NCI-H2171 (cell line): ENCODE measurements around the gene SOD2.
A peak's percentile ranks its signal among the peaks of the same experiment; 100 is the strongest.
"Not testable (repeated sequence)": the region's sequence is repeated elsewhere in the genome, so short reads cannot be mapped to it uniquely, and the experiment has no call there.

Experiments used
- DNase-seq: peaks from one replicate; lab custom pipeline; 2025; lab: John Stamatoyannopoulos, UW

SOD2 gene

GRCh38 chr6:159693128-159693893 is at the start of gene SOD2:
SOD2 (minus strand) TSS chr6:159693241; CDS start chr6:159693167, 74 bp downstream.
- peak; percentile 90 for DNase-seq

GRCh38 chr6:159742165-159742564 is 49.1 kb upstream of the SOD2 start:
- no peak for DNase-seq

GRCh38 chr6:159739341-159739740 is 46.3 kb upstream of the SOD2 start:
- no peak for DNase-seq

GRCh38 chr6:159736908-159737307 is 43.9 kb upstream of the SOD2 start:
- DNase-seq = no peak

- not testable (repeated sequence) for DNase-seq
These were observed 40.4 kb upstream of the SOD2 start for GRCh38 chr6:159733395-159733794.

DNA sequence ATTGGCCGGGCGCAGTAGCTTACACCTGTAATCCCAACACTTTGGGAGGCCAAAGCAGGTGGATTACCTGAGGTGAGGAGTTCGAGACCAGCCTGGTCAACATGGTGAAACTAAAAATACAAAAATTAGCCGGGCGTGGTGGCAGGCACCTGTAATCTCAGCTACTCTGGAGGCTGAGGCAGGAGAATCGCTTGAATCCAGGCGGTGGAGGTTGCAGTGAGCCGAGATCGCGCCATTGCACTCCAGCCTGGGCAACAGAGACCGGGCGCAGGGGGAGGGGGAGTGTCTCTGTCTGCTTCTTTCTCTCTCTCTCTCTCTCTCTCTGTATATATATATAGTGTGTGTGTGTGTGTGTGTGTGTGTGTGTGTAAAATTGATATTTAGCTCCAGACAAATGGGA is 39.5 kb upstream of the SOD2 start:
- not testable (repeated sequence) for DNase-seq

GRCh38 chr6:159730332-159730676 is 37.3 kb upstream of the SOD2 start:
- no peak for DNase-seq

DNA sequence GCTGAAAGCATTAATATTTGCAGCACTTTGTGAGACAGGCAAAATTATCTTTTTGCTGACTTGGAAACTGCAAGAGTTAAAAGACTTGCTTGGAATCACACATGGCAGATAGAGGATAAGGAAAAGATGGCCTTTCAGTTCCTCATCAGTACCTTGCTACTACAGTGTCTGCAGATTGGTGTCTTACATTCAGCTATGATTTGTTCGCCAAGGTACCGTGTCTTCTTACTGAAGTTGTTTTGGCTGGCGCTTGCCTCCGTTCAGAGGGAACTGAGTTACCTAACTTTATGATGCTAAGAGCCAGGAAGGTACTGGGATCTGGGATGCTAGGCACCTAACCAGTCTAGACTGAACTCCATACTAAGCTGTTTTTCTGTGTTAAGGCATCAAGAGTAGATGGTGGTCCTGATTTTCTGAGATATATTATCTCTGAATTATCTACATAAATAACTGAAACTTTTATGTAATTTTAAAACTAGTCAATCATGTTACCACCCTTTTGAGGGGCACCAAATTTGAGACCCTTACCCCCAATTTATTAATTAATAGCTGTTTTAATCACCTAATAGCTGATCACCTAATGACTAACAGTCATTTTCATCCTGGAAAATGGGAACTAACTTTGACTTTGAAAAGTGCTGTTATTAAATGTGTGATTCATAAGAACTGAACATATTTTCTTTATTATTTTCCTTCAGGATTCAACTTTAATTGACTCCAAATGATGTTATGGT is 36.7 kb upstream of the SOD2 start:
- DNase-seq = no peak

GRCh38 chr6:159728531-159728964 is 35.5 kb upstream of the SOD2 start:
- DNase-seq = no peak

DNA sequence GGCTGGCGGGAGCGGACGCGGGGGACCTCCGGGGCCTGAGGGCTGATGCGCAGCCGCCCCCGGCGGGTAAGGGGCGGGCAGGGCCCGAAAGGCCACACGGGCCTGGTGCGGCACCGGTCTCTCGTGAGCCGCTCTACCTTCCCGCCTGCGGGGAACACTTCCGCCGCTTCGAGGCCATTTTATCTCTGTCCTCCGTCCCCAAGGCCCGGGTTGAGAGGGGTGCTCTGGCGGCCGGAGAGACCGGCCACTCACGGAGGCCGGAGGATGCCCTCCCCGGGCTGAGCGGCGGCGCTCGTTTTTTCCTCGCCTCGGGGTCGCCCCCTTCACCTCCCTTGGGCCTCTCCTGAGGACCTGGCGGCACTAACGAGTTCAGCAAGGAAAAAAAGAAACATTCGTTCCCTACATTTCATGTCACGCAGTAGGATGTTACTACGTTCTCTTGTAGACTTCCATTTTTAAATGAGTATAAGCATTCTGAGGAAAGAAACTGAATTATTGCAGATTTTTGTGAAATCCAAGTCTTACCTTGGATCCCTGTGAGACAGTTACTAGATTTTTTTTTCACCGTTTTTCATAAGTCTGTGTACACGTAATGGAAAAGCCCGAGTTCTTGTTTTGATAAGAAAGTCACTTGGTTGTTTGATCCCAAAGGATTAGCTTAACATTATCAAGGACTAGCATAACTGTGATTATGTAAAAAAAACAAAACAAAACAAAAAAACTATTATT is 34.8 kb upstream of the SOD2 start:
- peak; percentile 28 for DNase-seq

- peak; percentile 93 for DNase-seq
These were observed 34.1 kb upstream of the SOD2 start, which contains the start of gene WTAP for GRCh38 chr6:159726918-159727716. WTAP (plus strand) TSS chr6:159727506; CDS start chr6:159736266, 8,760 bp downstream.

GRCh38 chr6:159726255-159726917 is 33.3 kb upstream of the SOD2 start:
- peak; percentile 70 for DNase-seq

DNA sequence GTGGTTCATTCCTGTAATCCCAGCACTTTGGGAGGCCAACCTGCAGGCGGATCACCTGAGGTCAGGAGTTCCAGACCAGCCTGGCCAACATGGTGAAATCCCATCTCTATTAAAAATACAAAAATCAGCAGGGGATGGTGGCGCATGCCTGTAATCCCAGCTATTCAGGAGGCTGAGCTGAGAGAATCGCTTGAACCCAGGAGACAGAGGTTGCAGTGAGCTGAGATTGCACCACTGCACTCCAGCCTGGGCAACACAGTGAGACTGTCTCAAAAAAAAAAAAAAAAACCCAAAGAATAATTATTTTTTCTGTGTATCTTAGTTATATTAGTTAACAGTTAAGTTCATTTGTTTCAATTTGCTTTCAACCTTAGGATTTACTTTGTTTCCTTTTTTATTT is 32.2 kb upstream of the SOD2 start:
- DNase-seq = not testable (repeated sequence)

DNA sequence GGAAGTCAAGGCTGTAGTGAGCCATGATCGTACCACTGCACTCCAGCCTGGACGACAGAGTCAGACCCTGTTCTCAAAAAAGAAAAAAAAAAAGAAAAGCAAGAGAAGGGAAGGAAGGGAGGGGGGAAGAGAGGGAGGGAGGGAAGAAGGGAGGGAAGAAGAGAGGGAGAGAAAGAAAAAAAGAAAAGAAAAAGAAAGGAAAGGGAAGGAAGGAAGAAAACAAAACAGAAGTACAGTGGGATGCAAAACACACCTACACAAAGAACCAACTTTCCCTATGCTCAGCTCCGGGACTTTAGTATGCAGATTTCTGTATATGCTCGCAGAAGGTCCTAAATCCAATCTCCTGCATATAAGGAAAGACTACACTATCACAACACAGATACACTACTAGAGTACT is 31.7 kb upstream of the SOD2 start:
- DNase-seq = no peak

DNA sequence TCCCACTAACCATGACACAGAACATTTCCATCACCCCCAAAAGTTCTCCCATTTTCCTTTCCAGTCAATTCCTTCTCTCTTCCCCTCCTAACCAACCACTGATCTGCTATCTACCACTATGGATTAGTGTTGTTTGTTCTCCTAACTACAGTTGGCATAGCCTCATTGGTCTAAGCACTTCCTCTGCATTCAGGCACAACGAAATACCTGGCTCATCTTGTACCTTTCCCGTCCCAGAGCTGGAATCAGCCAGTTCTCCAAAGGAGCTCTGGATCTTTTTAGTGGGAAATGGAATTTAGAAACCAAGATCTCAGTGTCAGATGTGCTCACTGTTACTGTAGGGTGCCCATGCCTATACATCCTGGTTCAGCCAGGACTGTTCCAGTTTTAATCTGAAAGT is 30.2 kb upstream of the SOD2 start:
- no peak for DNase-seq

DNA sequence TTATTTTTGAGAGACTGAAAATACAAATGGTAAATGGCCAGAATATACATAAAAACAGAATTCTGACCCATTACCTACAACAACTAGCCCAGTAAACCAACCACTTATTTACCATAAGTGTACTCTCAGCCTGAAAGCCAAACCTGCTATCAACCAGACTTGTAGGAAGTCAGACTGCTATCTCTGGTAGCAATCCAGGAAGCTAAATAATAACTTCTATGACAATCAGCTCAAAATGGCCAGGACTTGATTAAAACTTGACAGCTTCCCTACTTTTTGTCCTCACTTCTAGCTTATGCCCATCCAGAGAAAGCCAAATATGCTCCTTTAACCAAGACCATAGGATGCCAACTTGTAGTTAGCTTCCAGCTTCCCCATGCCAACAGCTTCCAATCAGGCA is 29.6 kb upstream of the SOD2 start:
- DNase-seq = no peak

GRCh38 chr6:159721981-159722380 is 28.9 kb upstream of the SOD2 start:
- not testable (repeated sequence) for DNase-seq

DNA sequence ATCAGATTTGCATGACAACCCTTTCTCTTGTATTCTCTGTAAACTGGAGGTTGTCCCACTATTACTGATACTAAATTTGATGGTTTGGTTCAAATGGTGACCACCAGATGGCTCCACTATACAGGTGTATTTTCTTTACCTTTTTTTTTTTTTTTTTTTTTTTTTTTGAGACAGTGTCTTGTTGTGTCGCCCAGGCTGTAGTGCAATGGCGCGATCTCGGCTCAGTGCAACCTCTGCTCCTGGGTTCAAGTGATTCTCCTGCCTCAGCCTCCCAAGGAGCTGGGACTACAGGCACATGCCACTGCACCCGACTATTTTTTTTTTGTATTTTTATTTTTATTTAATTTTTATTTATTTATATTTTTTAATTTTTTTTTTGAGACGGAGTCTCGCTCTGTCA is 27.7 kb upstream of the SOD2 start:
- peak; percentile 59 for DNase-seq

DNA sequence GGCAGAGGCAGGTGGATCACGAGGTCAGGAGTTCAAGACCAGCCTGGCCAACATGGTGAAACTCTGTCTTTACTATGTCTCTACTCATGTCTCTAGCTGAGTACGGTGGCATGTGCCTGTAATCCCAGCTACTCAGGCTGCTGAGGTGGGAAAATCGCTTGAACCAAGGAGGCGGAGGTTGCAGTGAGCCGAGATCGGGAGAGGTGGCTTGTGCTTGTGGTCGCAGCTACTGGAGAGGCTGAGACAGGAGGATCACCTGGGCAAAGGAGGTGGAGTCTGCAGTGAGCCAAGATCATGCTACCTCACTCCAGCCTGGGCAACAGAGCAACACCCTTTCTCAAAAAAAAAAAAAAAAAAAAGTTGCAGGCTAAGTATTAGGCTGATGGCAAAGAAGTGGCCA is 26.2 kb upstream of the SOD2 start:
- no peak for DNase-seq

DNA sequence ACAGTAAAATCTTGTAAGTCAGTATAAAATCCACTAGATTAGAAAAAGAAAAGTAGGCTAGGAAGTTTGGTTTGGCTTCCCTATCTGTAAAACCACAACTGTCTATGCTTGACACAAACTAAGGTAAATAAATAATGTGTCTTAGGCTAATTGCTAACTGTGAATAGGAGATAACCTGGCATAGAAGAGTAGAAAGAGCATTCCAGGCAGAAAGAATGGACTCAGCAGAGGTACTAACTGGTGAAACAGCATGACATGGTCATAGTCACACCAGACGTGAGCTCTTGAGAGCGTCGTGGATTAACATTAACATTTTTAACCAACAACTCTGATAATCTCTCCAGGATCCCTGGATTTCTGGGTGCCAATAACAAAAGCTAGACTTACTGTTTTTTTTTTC is 25.6 kb upstream of the SOD2 start:
- no peak for DNase-seq
